Testis (tissue), 2 donors: ENCODE results near the gene C17orf113.

Experiments
- CTCF ChIP-seq, 3 experiments: fragments of 450-650 bp in 2 of 3; fragments of 200-600 bp in 1 of 3; sonication (generic) in 1 of 3; IDR thresholded peaks; one replicate each; pipeline ENCODE4 v1.5.1; 2016 to 2019; ENCODE audit warnings: antibody characterized with exemption in 3 of 3, mild to moderate bottlenecking in 2 of 3, moderate library complexity in 1 of 3
- POLR2A ChIP-seq: fragments of 450-650 bp; IDR thresholded peaks from one replicate; pipeline ENCODE4 v1.6.1; 2017; ENCODE audit warnings: antibody characterized with exemption, mild to moderate bottlenecking, moderate library complexity

- TF ChIP-seq CTCF (IDR thresholded peaks at IDR 0.05) = no peak
- no peak for TF ChIP-seq POLR2A
Observed at GRCh38 chr17:42039794-42040763, 10.3 kb downstream of the C17orf113 start.
